Astrocyte (in vitro differentiated cells and primary cell): ENCODE results near the gene VPS13D.

ENCODE experiments used
- CTCF ChIP-seq: IDR thresholded peaks from 2 replicates; pipeline ENCODE4 v1.5.1; 2011; ENCODE audit warnings: low read depth, mild to moderate bottlenecking, inconsistent platforms, low read length, moderate library complexity; ENCODE audit not compliant: insufficient read depth
- EZH2 ChIP-seq: IDR thresholded peaks from 2 replicates; pipeline ENCODE4 v1.6.1; 2012; ENCODE audit warnings: mild to moderate bottlenecking, low read length, inconsistent platforms; ENCODE audit not compliant: insufficient read depth

DNA sequence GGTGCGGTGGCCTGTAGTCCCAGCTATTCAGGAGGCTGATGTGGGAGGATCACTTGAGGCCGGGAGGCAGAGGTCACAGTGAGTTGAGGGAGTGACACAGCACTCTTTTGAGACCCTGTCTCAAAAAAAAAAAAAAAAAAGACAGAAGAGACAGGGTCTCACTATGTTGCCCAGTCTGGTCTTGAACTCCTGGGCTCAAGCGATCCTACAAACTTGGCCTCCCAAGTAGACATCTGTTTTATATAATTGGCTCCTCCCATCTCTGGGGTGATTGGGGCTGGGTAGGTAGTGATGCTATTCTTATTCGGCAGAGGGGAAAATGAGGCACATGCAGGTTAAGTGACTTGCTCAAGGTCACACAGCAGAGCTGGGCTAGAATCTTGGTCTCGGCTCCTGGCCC, 23.6 kb upstream of the VPS13D start:
- no peak for TF ChIP-seq CTCF
- no peak for TF ChIP-seq EZH2
